Tibial artery (tissue), 4 donors: ENCODE measurements around the gene EDNRB.

Source experiments
- DNase-seq, 2 donors: peaks; one replicate each; pipeline ENCODE4 v3.0.0-alpha.2; 2019
- H3K27ac ChIP-seq, 2 donors: fragments of 200-600 bp; sonication (generic) in 1 of 2; 1 replicate in 1 of 2; 2 replicates in 1 of 2; pipeline ENCODE4 v1.5.1; 2018 to 2019; ENCODE audit warnings: mild to moderate bottlenecking in 1 of 2
- H3K27me3 ChIP-seq, 2 donors: fragments of 200-600 bp; sonication (generic) in 1 of 2; one replicate each; pipeline versions ENCODE4 v1.5.1 to v1.6.0; 2016 to 2019
- H3K36me3 ChIP-seq, 3 donors: fragments of 200-600 bp; sonication (generic) in 2 of 3; one replicate each; pipeline ENCODE4 v1.5.1; 2016 to 2019; ENCODE audit warnings: mild to moderate bottlenecking in 2 of 3
- H3K4me1 ChIP-seq, 4 donors: fragments of 200-600 bp; sonication (generic) in 2 of 4; 1 replicate in 3 of 4; 2 replicates in 1 of 4; pipeline ENCODE4 v1.5.1; 2016 to 2019
- H3K4me3 ChIP-seq, 2 donors: fragments of 200-600 bp; sonication (generic) in 1 of 2; 1 replicate in 1 of 2; 2 replicates in 1 of 2; pipeline ENCODE4 v1.5.1; 2018 to 2019; ENCODE audit warnings: mild to moderate bottlenecking in 2 of 2
- H3K9me3 ChIP-seq, 3 donors: fragments of 200-600 bp; sonication (generic) in 1 of 3; one replicate each; pipeline ENCODE4 v1.5.1; 2016 to 2019
- CTCF ChIP-seq, 2 experiments: fragments of 200-600 bp in 1 of 2; fragments of 450-650 bp in 1 of 2; IDR thresholded peaks; one replicate each; pipeline ENCODE4 v1.5.1; 2017 to 2019; ENCODE audit warnings: antibody characterized with exemption in 2 of 2, mild to moderate bottlenecking in 1 of 2, moderate library complexity in 1 of 2
- intact Hi-C: fragments of 100-400 bp; cut with DNase I; formaldehyde crosslinking; loops from one replicate; pipeline ENCODE4 v1.15.0; 2023; ENCODE audit warnings: low total_unique reads

The EDNRB gene

GRCh38 chr13:77907666-77908341, 10.8 kb downstream of the EDNRB start:
- Histone ChIP-seq H3K4me1 (no peaks in the 10 kb centered on the region), H3K4me3 (no peak overlapping the region), H3K36me3 (no peaks in the 10 kb centered on the region), H3K9me3 (no peaks in the 10 kb centered on the region), H3K27me3 (no peaks in the 10 kb centered on the region), H3K27ac (no peak overlapping the region)
- TF ChIP-seq CTCF (IDR thresholded peaks at IDR 0.05), result no peak
- intact Hi-C loops, result no loop called here
- DNase-seq, result no peak

- H3K4me3 ChIP-seq, result no peak overlapping the region
- H3K27ac ChIP-seq, result no peak overlapping the region
- no peaks in the 10 kb centered on the region for H3K27me3 ChIP-seq
- H3K36me3 ChIP-seq, result no peaks in the 10 kb centered on the region
- TF ChIP-seq CTCF (IDR thresholded peaks at IDR 0.05), result no peak
- intact Hi-C loops, result no loop called here
- no peaks in the 10 kb centered on the region for H3K4me1 ChIP-seq
- no peak for DNase-seq
- H3K9me3 ChIP-seq, result no peaks in the 10 kb centered on the region
Observed at GRCh38 chr13:77904031-77904430, 14.6 kb downstream of the EDNRB start.

GRCh38 chr13:77903435-77903834, 15.2 kb downstream of the EDNRB start:
- intact Hi-C loops, result no loop called here
- DNase-seq, result no peak
- TF ChIP-seq CTCF (IDR thresholded peaks at IDR 0.05), result no peak
- Histone ChIP-seq H3K27ac (no peak overlapping the region), H3K9me3 (no peaks in the 10 kb centered on the region), H3K36me3 (no peaks in the 10 kb centered on the region), H3K27me3 (no peaks in the 10 kb centered on the region), H3K4me3 (no peak overlapping the region), H3K4me1 (no peaks in the 10 kb centered on the region)

GRCh38 chr13:77902319-77902963, 16.2 kb downstream of the EDNRB start:
- Histone ChIP-seq H3K27me3 (no peaks in the 10 kb centered on the region), H3K9me3 (no peaks in the 10 kb centered on the region), H3K36me3 (no peaks in the 10 kb centered on the region), H3K4me3 (no peak overlapping the region), H3K27ac (no peak overlapping the region), H3K4me1 (no peaks in the 10 kb centered on the region)
- TF ChIP-seq CTCF (IDR thresholded peaks at IDR 0.05), result no peak
- DNase-seq, result no peak
- intact Hi-C loops, result no loop called here

GRCh38 chr13:77898097-77898496, 20.5 kb downstream of the EDNRB start:
- no peaks in the 10 kb centered on the region for H3K9me3 ChIP-seq
- H3K4me3 ChIP-seq, result no peak overlapping the region
- no peaks in the 10 kb centered on the region for H3K27me3 ChIP-seq
- intact Hi-C loops, result no loop called here
- no peak for DNase-seq
- no peak for TF ChIP-seq CTCF (IDR thresholded peaks at IDR 0.05)
- peaks cover 0 to 9% (median 0%) of the 10 kb centered on the region in 4 donors for H3K4me1 ChIP-seq
- H3K36me3 ChIP-seq, result no peaks in the 10 kb centered on the region
- H3K27ac ChIP-seq, result no peak overlapping the region
